ENCODE data around the gene LMX1B.
"Not testable (repeated sequence)": the region's sequence is repeated elsewhere in the genome, so short reads cannot be mapped to it uniquely, and the experiment has no call there.

The LMX1B gene

GRCh38 chr9:126613651-126614050 is at the start of gene LMX1B:
Gene LMX1B (plus strand): TSS chr9:126613928. CDS start chr9:126614450, 522 bp downstream.
- no peak for DNase-seq

- DNase-seq, result no peak
Measured at GRCh38 chr9:126564128-126564527, 49.6 kb upstream of the LMX1B start.

- DNase-seq, result no peak
Measured at GRCh38 chr9:126564716-126565115, 49.0 kb upstream of the LMX1B start.

- DNase-seq, result no peak
Measured at GRCh38 chr9:126565336-126566128, 48.2 kb upstream of the LMX1B start.

GRCh38 chr9:126569036-126569435 is 44.7 kb upstream of the LMX1B start:
- DNase-seq, result no peak

- no peak for DNase-seq
Measured at GRCh38 chr9:126578029-126578428, 35.7 kb upstream of the LMX1B start.

- not testable (repeated sequence) for DNase-seq
Measured at GRCh38 chr9:126580319-126580718, 33.4 kb upstream of the LMX1B start.

- DNase-seq, result no peak
Measured at GRCh38 chr9:126581893-126582292, 31.8 kb upstream of the LMX1B start.

GRCh38 chr9:126582427-126582826 is 31.3 kb upstream of the LMX1B start:
- DNase-seq, result no peak

- DNase-seq, result no peak
Measured at GRCh38 chr9:126583144-126583760, 30.5 kb upstream of the LMX1B start.

- no peak for DNase-seq
Measured at GRCh38 chr9:126584611-126585010, 29.1 kb upstream of the LMX1B start.

GRCh38 chr9:126586236-126586635 is 27.5 kb upstream of the LMX1B start:
- no peak for DNase-seq

GRCh38 chr9:126587187-126588185 is 26.2 kb upstream of the LMX1B start:
- DNase-seq, result no peak

GRCh38 chr9:126588491-126589168 is 25.1 kb upstream of the LMX1B start:
- DNase-seq, result no peak

GRCh38 chr9:126589349-126589748 is 24.4 kb upstream of the LMX1B start:
- DNase-seq, result no peak

GRCh38 chr9:126591083-126591482 is 22.6 kb upstream of the LMX1B start:
- no peak for DNase-seq

- no peak for DNase-seq
Measured at GRCh38 chr9:126591922-126592321, 21.8 kb upstream of the LMX1B start.

GRCh38 chr9:126592461-126592860 is 21.3 kb upstream of the LMX1B start:
- no peak for DNase-seq

GRCh38 chr9:126595982-126596381 is 17.7 kb upstream of the LMX1B start:
- no peak for DNase-seq

- DNase-seq, result no peak
Measured at GRCh38 chr9:126599047-126599650, 14.6 kb upstream of the LMX1B start.

GRCh38 chr9:126604059-126605055 is 9.4 kb upstream of the LMX1B start:
- DNase-seq, result no peak
